ENCODE data around the gene CDC37L1.
A peak's percentile ranks its signal among the peaks of the same experiment; 100 is the strongest.

DNA sequence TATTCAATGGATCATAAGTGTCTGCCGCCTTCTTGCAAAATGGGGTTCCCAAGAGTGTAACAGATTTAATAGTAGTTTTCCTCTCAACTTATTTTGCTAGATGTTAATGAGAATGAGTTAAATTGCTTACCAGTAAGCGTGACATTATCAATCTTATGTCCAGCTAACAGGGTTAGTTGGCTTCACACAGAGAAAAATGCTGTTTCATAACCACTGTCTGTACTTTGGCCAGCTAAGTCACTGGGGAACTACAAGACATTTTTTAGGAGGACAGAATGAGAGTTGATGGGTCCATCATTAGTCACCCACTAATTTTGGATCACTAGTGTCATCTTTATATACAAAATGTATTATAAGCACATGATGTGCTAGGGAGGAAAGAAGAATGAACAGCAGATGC lies 1.4 kb downstream of the CDC37L1 start:
- TF ChIP-seq, protein P1, sequence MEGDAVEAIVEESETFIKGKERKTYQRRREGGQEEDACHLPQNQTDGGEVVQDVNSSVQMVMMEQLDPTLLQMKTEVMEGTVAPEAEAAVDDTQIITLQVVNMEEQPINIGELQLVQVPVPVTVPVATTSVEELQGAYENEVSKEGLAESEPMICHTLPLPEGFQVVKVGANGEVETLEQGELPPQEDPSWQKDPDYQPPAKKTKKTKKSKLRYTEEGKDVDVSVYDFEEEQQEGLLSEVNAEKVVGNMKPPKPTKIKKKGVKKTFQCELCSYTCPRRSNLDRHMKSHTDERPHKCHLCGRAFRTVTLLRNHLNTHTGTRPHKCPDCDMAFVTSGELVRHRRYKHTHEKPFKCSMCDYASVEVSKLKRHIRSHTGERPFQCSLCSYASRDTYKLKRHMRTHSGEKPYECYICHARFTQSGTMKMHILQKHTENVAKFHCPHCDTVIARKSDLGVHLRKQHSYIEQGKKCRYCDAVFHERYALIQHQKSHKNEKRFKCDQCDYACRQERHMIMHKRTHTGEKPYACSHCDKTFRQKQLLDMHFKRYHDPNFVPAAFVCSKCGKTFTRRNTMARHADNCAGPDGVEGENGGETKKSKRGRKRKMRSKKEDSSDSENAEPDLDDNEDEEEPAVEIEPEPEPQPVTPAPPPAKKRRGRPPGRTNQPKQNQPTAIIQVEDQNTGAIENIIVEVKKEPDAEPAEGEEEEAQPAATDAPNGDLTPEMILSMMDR (IDR thresholded peaks at IDR 0.05): no peak
- TF ChIP-seq POLR2A (IDR thresholded peaks at IDR 0.05): peak; percentile 52
